Adipose tissue (tissue), 3 donors: ENCODE data around the gene GLP1R. TPM values are rescaled to one million over a fixed set of nuclear protein-coding genes. Genes with fewer than 3 reads are reported as not detected.

ENCODE experiments used
- H3K27ac ChIP-seq: one replicate; pipeline ENCODE4 v1.5.1; 2013; ENCODE audit warnings: low read depth, low read length
- WGBS, 3 donors: extraction: QIAGEN DNeasy Blood & Tissue Kit; methylation state at CpG; one replicate each; pipeline ENCODE4 v1.1.7; 2013; 5-methylcytosine and 5-hydroxymethylcytosine counted together
- polyA plus RNA-seq, 3 donors: library from polyadenylated mRNA; stranded (reverse); fragments of 200-250 nt; gene quantifications; one replicate each; pipeline ENCODE4 v1.2.3, GENCODE V29; 2013
- donor health status: healthy with polysubstance abuse.
- donor health status: Bipolar disorder and iron deficiency.
- donor health status: healthy.

Gene GLP1R
- polyA plus RNA-seq, 3 donors: 0.04 to 2.0 TPM; not detected in 1

GRCh38 chr6:39058471-39059147 is 10.0 kb downstream of the GLP1R start:
- WGBS, 3 donors: 74 to 96% (median 77%) methylated on average over 6 of the region's 6 CpGs
- no peak overlapping the region for H3K27ac ChIP-seq

GRCh38 chr6:39059496-39060310 is 11.1 kb downstream of the GLP1R start:
- no peak overlapping the region for H3K27ac ChIP-seq
- 57 to 74% (median 65%) methylated on average over 14 of the region's 14 CpGs for WGBS, 3 donors

- H3K27ac ChIP-seq: no peak overlapping the region
- 72 to 84% (median 76%) methylated on average over 7 of the region's 7 CpGs for WGBS, 3 donors
Observed at GRCh38 chr6:39060467-39061160, 12.0 kb downstream of the GLP1R start.

- H3K27ac ChIP-seq: no peak overlapping the region
- whole genome bisulfite sequencing, 3 donors: 47 to 74% (median 53%) methylated on average over 6 of the region's 6 CpGs
Observed at GRCh38 chr6:39061182-39061581, 12.6 kb downstream of the GLP1R start.

- 72 to 81% (median 80%) methylated on average over 3 of the region's 3 CpGs for WGBS, 3 donors
- no peak overlapping the region for H3K27ac ChIP-seq
Observed at GRCh38 chr6:39061588-39061987, 13.0 kb downstream of the GLP1R start.

- 42 to 65% (median 56%) methylated on average over 10 of the region's 10 CpGs for WGBS, 3 donors
- H3K27ac ChIP-seq: no peak overlapping the region
Observed at GRCh38 chr6:39062014-39062740, 13.6 kb downstream of the GLP1R start.

GRCh38 chr6:39063526-39063925 is 14.9 kb downstream of the GLP1R start:
- H3K27ac ChIP-seq: no peak overlapping the region
- 50 to 57% (median 56%) methylated on average over 1 of the region's 1 CpG for WGBS, 3 donors

- no peak overlapping the region for H3K27ac ChIP-seq
- WGBS, 3 donors: 88 to 90% (median 90%) methylated on average over 8 of the region's 8 CpGs
Observed at GRCh38 chr6:39065561-39065960, 17.0 kb downstream of the GLP1R start.

GRCh38 chr6:39068391-39068790 is 19.8 kb downstream of the GLP1R start:
- whole genome bisulfite sequencing, 3 donors: 68 to 84% (median 75%) methylated on average over 7 of the region's 7 CpGs

GRCh38 chr6:39072830-39073229 is 24.2 kb downstream of the GLP1R start:
- WGBS, 3 donors: 93 to 97% (median 96%) methylated on average over 9 of the region's 9 CpGs

More at GRCh38 chr6:39068391-39068790, 19.8 kb downstream of the GLP1R start:
- no peak overlapping the region for H3K27ac ChIP-seq

GRCh38 chr6:39073471-39074355 is 25.1 kb downstream of the GLP1R start:
- 81 to 90% (median 86%) methylated on average over 17 of the region's 17 CpGs for WGBS, 3 donors
- no peak overlapping the region for H3K27ac ChIP-seq

More at GRCh38 chr6:39072830-39073229, 24.2 kb downstream of the GLP1R start:
- no peak overlapping the region for H3K27ac ChIP-seq

GRCh38 chr6:39074486-39074885 is 25.9 kb downstream of the GLP1R start:
- WGBS, 3 donors: 78 to 86% (median 84%) methylated on average over 9 of the region's 9 CpGs
- H3K27ac ChIP-seq: no peak overlapping the region

- H3K27ac ChIP-seq: no peak overlapping the region
- WGBS, 3 donors: 67 to 76% (median 71%) methylated on average over 12 of the region's 12 CpGs
Observed at GRCh38 chr6:39075010-39075686, 26.6 kb downstream of the GLP1R start.

GRCh38 chr6:39075807-39076622 is 27.4 kb downstream of the GLP1R start:
- no peak overlapping the region for H3K27ac ChIP-seq
- 73 to 81% (median 79%) methylated on average over 11 of the region's 11 CpGs for WGBS, 3 donors

- WGBS, 3 donors: 72 to 77% (median 75%) methylated on average over 9 of the region's 9 CpGs
- H3K27ac ChIP-seq: no peak overlapping the region
Observed at GRCh38 chr6:39076623-39077535, 28.3 kb downstream of the GLP1R start.
